SU-DHL-6 (cell line): Measurements from ENCODE around the gene NPHS1.

ENCODE experiments used
- H2AFZ ChIP-seq: fragments of 200-600 bp; sonication (generic); 2 replicates; pipeline ENCODE4 v1.6.1; 2014; ENCODE audit warnings: low read depth, mild to moderate bottlenecking, moderate library complexity, mixed read lengths, antibody characterized with exemption, low read length; ENCODE audit not compliant: severe bottlenecking
- H3F3A ChIP-seq: fragments of 200-600 bp; shearing (Covaris generic); 2 replicates; pipeline ENCODE4 v1.6.0; 2016; ENCODE audit warnings: antibody characterized with exemption, mild to moderate bottlenecking; ENCODE audit not compliant: insufficient read depth
- H3K27ac ChIP-seq: fragments of 200-600 bp; sonication (generic); 2 replicates; pipeline ENCODE4 v1.5.1; 2016; ENCODE audit warnings: low read depth, mild to moderate bottlenecking, low read length, moderate library complexity, mixed read lengths
- H3K27me3 ChIP-seq: fragments of 200-600 bp; sonication (generic), shearing (Covaris generic); 2 replicates; pipeline ENCODE4 v1.6.0; 2014; ENCODE audit warnings: mild to moderate bottlenecking, low read length
- H3K36me3 ChIP-seq: fragments of 200-600 bp; sonication (generic); 2 replicates; pipeline ENCODE4 v1.6.1; 2014; ENCODE audit warnings: mild to moderate bottlenecking, low read length, mixed read lengths
- H3K4me2 ChIP-seq: fragments of 300-600, 200-600 bp; shearing (Covaris generic), sonication (generic); 2 replicates; pipeline ENCODE4 v1.6.0; 2014; ENCODE audit warnings: low read length, low read depth, mild to moderate bottlenecking; ENCODE audit not compliant: poor library complexity, severe bottlenecking
- H3K4me3 ChIP-seq: fragments of 200-600 bp; sonication (generic); 2 replicates; pipeline ENCODE4 v1.5.1; 2014; ENCODE audit warnings: antibody characterized with exemption, low read length, mild to moderate bottlenecking, mixed read lengths; ENCODE audit not compliant: insufficient read depth, poor library complexity, severe bottlenecking
- H3K79me2 ChIP-seq: fragments of 200-600 bp; sonication (generic); 2 replicates; pipeline ENCODE4 v1.6.1; 2014; ENCODE audit warnings: mild to moderate bottlenecking, low read length, moderate library complexity; ENCODE audit not compliant: insufficient read depth
- H3K9ac ChIP-seq: fragments of 200-600 bp; sonication (generic); 2 replicates; pipeline ENCODE4 v1.7.0; 2014; ENCODE audit warnings: mild to moderate bottlenecking, low read length
- H3K9me2 ChIP-seq: fragments of 200-600 bp; sonication (generic); replicated peaks from 2 replicates; pipeline ENCODE4 v1.6.1; 2014; ENCODE audit warnings: low read length; ENCODE audit not compliant: insufficient read depth
- H3K9me3 ChIP-seq: fragments of 200-600 bp; sonication (generic); 2 replicates; pipeline ENCODE4 v1.6.1; 2014; ENCODE audit warnings: low read length, mixed read lengths; ENCODE audit not compliant: insufficient read depth
- H4K20me1 ChIP-seq: fragments of 200-600 bp; sonication (generic); 2 replicates; pipeline ENCODE4 v1.6.1; 2014; ENCODE audit warnings: low read depth, mild to moderate bottlenecking, antibody characterized with exemption, low read length, moderate library complexity, mixed read lengths
- CTCF ChIP-seq: fragments of 200-600 bp; sonication (generic); IDR thresholded peaks from one replicate; pipeline ENCODE4 v1.5.1; 2017; ENCODE audit warnings: antibody characterized with exemption, mild to moderate bottlenecking, low read length, moderate library complexity; ENCODE audit not compliant: insufficient read depth, poor library complexity, severe bottlenecking
- EZH2phosphoT487 ChIP-seq: fragments of 200-600 bp; sonication (generic), shearing (Covaris generic); conservative IDR thresholded peaks from 2 replicates; pipeline ENCODE4 v1.6.1; 2018; ENCODE audit warnings: mild to moderate bottlenecking, antibody characterized with exemption, low read length, moderate library complexity, mixed read lengths

Gene NPHS1

GRCh38 chr19:35858311-35858710 lies 6.0 kb upstream of the NPHS1 start:
- no peak overlapping the region for H3K27ac ChIP-seq
- no peaks in the 10 kb centered on the region for H3F3A ChIP-seq
- H3K4me2 ChIP-seq = no peak overlapping the region
- H3K9me3 ChIP-seq = no peaks in the 10 kb centered on the region
- H3K9me2 ChIP-seq = no peaks in the 10 kb centered on the region
- no peak overlapping the region for H2AFZ ChIP-seq
- no peaks in the 10 kb centered on the region for H3K27me3 ChIP-seq
- H3K4me3 ChIP-seq = no peak overlapping the region
- TF ChIP-seq CTCF (no peak), EZH2phosphoT487 (no peak)
- H3K36me3 ChIP-seq = no peaks in the 10 kb centered on the region
- H3K79me2 ChIP-seq = no peaks in the 10 kb centered on the region
- no peaks in the 10 kb centered on the region for H4K20me1 ChIP-seq
- no peak overlapping the region for H3K9ac ChIP-seq

- H3K9me3 ChIP-seq = no peaks in the 10 kb centered on the region
- H3K27ac ChIP-seq = no peak within 1 kb of the TSS
- no peaks in the 10 kb centered on the region for H3K9me2 ChIP-seq
- H2AFZ ChIP-seq = peak within 1 kb of the TSS; percentile 86
- no peak for TF ChIP-seq CTCF
- no peak for TF ChIP-seq EZH2phosphoT487
- H3K9ac ChIP-seq = peak within 1 kb of the TSS; percentile 57
- no peaks in the 10 kb centered on the region for H3K79me2 ChIP-seq
- H3K4me3 ChIP-seq = peak within 1 kb of the TSS; percentile 78
- no peaks in the 10 kb centered on the region for H4K20me1 ChIP-seq
- no peaks in the 10 kb centered on the region for H3F3A ChIP-seq
- H3K27me3 ChIP-seq = no peaks in the 10 kb centered on the region
- H3K4me2 ChIP-seq = peak within 1 kb of the TSS; percentile 72
- no peaks in the 10 kb centered on the region for H3K36me3 ChIP-seq
Observed at GRCh38 chr19:35856546-35857149, 4.3 kb upstream of the NPHS1 start, which contains the start of gene KIRREL2. Gene KIRREL2 (plus strand): TSS chr19:35856911. CDS start chr19:35857120, 209 bp downstream.

GRCh38 chr19:35853038-35853756 lies 893 bp upstream of the NPHS1 start:
- Histone ChIP-seq H3K79me2 (no peaks in the 10 kb centered on the region), H3K4me3 (no peak overlapping the region), H2AFZ (no peak overlapping the region), H4K20me1 (no peaks in the 10 kb centered on the region), H3F3A (no peaks in the 10 kb centered on the region), H3K36me3 (no peaks in the 10 kb centered on the region), H3K9me2 (no peaks in the 10 kb centered on the region), H3K27me3 (no peaks in the 10 kb centered on the region), H3K9ac (no peak overlapping the region), H3K27ac (no peak overlapping the region), H3K9me3 (no peaks in the 10 kb centered on the region), H3K4me2 (no peak overlapping the region)
- no peak for TF ChIP-seq CTCF
- no peak for TF ChIP-seq EZH2phosphoT487
